CD4-positive, alpha-beta memory T cell (primary cell): ENCODE results near the gene ATP2C2. TPM values are rescaled to one million over a fixed set of nuclear protein-coding genes. Genes with fewer than 3 reads are reported as not detected.
"Not testable (repeated sequence)": the region's sequence is repeated elsewhere in the genome, so short reads cannot be mapped to it uniquely, and the experiment has no call there.

Source experiments
- CTCF ChIA-PET: fragments of 350-600 bp; sonication (Branson Sonifier 250); formaldehyde crosslinking; loops from one replicate; lab custom pipeline; 2021; ENCODE audit warnings: inconsistent platforms; ENCODE audit not compliant: partially characterized antibody; lab: Charles Lee
- POLR2A ChIA-PET: fragments of 350-600 bp; sonication (Branson Sonifier 250); formaldehyde crosslinking; loops from one replicate; lab custom pipeline; 2021; ENCODE audit not compliant: partially characterized antibody; lab: Charles Lee
- DNase-seq, 5 donors: peaks; one replicate each; pipeline versions ENCODE4 v3.0.0 to v3.0.0-alpha.2; 2020 to 2022; ENCODE audit warnings: mixed read lengths in 1 of 5
- H3K27ac ChIP-seq: one replicate; pipeline ENCODE4 v1.7.0; 2013; ENCODE audit warnings: low read depth, low read length
- H3K27me3 ChIP-seq: 2 replicates; pipeline ENCODE4 v1.7.0; 2013; ENCODE audit warnings: mild to moderate bottlenecking, low read length, moderate library complexity; ENCODE audit not compliant: insufficient read depth
- H3K36me3 ChIP-seq: 2 replicates; pipeline ENCODE4 v1.7.0; 2013; ENCODE audit warnings: mild to moderate bottlenecking, low read length, moderate library complexity; ENCODE audit not compliant: insufficient read depth
- H3K4me1 ChIP-seq: 2 replicates; pipeline ENCODE4 v1.7.0; 2013; ENCODE audit warnings: mild to moderate bottlenecking, low read length, moderate library complexity; ENCODE audit not compliant: insufficient read depth
- H3K4me3 ChIP-seq, 2 donors: one replicate each; pipeline ENCODE4 v1.7.0; 2013; ENCODE audit warnings: low read length in 2 of 2, mild to moderate bottlenecking in 1 of 2
- H3K9me3 ChIP-seq, 2 donors: one replicate each; pipeline ENCODE4 v1.7.0; 2013; ENCODE audit warnings: low read length in 2 of 2, control low read depth in 1 of 2; ENCODE audit not compliant: control insufficient read depth in 1 of 2
- H3K27ac Mint-ChIP-seq, 7 donors: one replicate each; pipeline ENCODE4 v1.8.0; 2020 to 2021; ENCODE audit warnings: mixed read lengths in 7 of 7, mild to moderate bottlenecking in 6 of 7, inconsistent platforms in 3 of 7, moderate library complexity in 3 of 7
- H3K27me3 Mint-ChIP-seq, 2 donors: one replicate each; pipeline ENCODE4 v1.8.0; 2020 to 2021; ENCODE audit warnings: mixed read lengths in 2 of 2
- H3K36me3 Mint-ChIP-seq, 2 donors: one replicate each; pipeline ENCODE4 v1.8.0; 2020 to 2021; ENCODE audit warnings: mixed read lengths in 2 of 2, inconsistent platforms in 1 of 2, mild to moderate bottlenecking in 1 of 2
- H3K4me1 Mint-ChIP-seq, 4 donors: one replicate each; pipeline ENCODE4 v1.8.0; 2020 to 2021; ENCODE audit warnings: mixed read lengths in 4 of 4, mild to moderate bottlenecking in 1 of 4
- H3K4me3 Mint-ChIP-seq, 8 donors: one replicate each; pipeline ENCODE4 v1.8.0; 2020 to 2021; ENCODE audit warnings: mixed read lengths in 8 of 8, mild to moderate bottlenecking in 7 of 8, moderate library complexity in 6 of 8, inconsistent platforms in 3 of 8
- H3K9me3 Mint-ChIP-seq, 8 donors: one replicate each; pipeline ENCODE4 v1.8.0; 2020 to 2021; ENCODE audit warnings: mixed read lengths in 8 of 8, mild to moderate bottlenecking in 5 of 8, inconsistent platforms in 3 of 8, moderate library complexity in 1 of 8
- intact Hi-C: fragments of 100-400 bp; cut with micrococcal nuclease; formaldehyde crosslinking; loops from one replicate; pipeline ENCODE4 v1.15.1; 2023
- polyA plus RNA-seq, 2 donors: library from polyadenylated mRNA; unstranded; fragments of 300-500 nt; fragmentation: Illumina TruSeq; gene quantifications; one replicate each; pipeline ENCODE4 v1.2.3, GENCODE V29; 2021
- total RNA-seq, 2 experiments: library from RNA; stranded (reverse); gene quantifications; one replicate each; pipeline ENCODE4 v1.2.3, GENCODE V29; 2021

Gene ATP2C2
- total and polyA plus RNA-seq, 4 experiments from 2014 or later, result not detected

- H3K36me3 Mint-ChIP-seq, result no peaks in the 10 kb centered on the region
- ChIA-PET POLR2A (no interaction called here), CTCF (interaction anchor here (1.5 kb wide), 1 partner anchor 13 kb away, joined by 3 read pairs; no protein-coding TSS in a partner anchor)
- no peak overlapping the region for H3K27ac Mint-ChIP-seq
- no peak overlapping the region for H3K27ac ChIP-seq
- no peaks in the 10 kb centered on the region for H3K27me3 ChIP-seq
- peaks cover 0 to 5% (median 0%) of the 10 kb centered on the region in 8 donors for H3K9me3 Mint-ChIP-seq
- H3K9me3 ChIP-seq, result no peaks in the 10 kb centered on the region
- no peaks in the 10 kb centered on the region for H3K4me1 ChIP-seq
- intact Hi-C loops, result no loop called here
- H3K27me3 Mint-ChIP-seq, result peaks cover 5 to 19% of the 10 kb centered on the region in 2 donors
- DNase-seq, result no peak
- H3K4me3 Mint-ChIP-seq, result no peak overlapping the region
- no peak overlapping the region for H3K4me3 ChIP-seq
- H3K36me3 ChIP-seq, result no peaks in the 10 kb centered on the region
- no peaks in the 10 kb centered on the region for H3K4me1 Mint-ChIP-seq
Observed at GRCh38 chr16:84448444-84448843, 80.1 kb downstream of the ATP2C2 start.

- POLR2A ChIA-PET, result no interaction called here
- Mint-ChIP-seq H3K9me3 (peaks cover 0 to 5% (median 0%) of the 10 kb centered on the region in 8 donors), H3K4me3 (no peak overlapping the region), H3K4me1 (no peaks in the 10 kb centered on the region), H3K27me3 (peaks cover 2 to 15% of the 10 kb centered on the region in 2 donors), H3K27ac (no peak overlapping the region), H3K36me3 (no peaks in the 10 kb centered on the region)
- intact Hi-C loops, result no loop called here
- no peak for DNase-seq
- CTCF ChIA-PET, result no interaction called here
- Histone ChIP-seq H3K9me3 (no peaks in the 10 kb centered on the region), H3K4me3 (no peak overlapping the region), H3K27me3 (no peaks in the 10 kb centered on the region), H3K27ac (no peak overlapping the region), H3K4me1 (no peaks in the 10 kb centered on the region), H3K36me3 (no peaks in the 10 kb centered on the region)
Observed at GRCh38 chr16:84449156-84450140, 81.1 kb downstream of the ATP2C2 start.

GRCh38 chr16:84450176-84450865 is 82.0 kb downstream of the ATP2C2 start:
- H3K36me3 ChIP-seq, result no peaks in the 10 kb centered on the region
- POLR2A ChIA-PET, result no interaction called here
- no peaks in the 10 kb centered on the region for H3K4me1 ChIP-seq
- Mint-ChIP-seq H3K27ac (no peak overlapping the region), H3K36me3 (no peaks in the 10 kb centered on the region), H3K9me3 (peaks cover 0 to 5% (median 0%) of the 10 kb centered on the region in 8 donors), H3K4me1 (no peaks in the 10 kb centered on the region), H3K4me3 (no peak overlapping the region), H3K27me3 (peaks cover 1 to 11% of the 10 kb centered on the region in 2 donors)
- no peak for DNase-seq
- H3K4me3 ChIP-seq, result no peak overlapping the region
- no peaks in the 10 kb centered on the region for H3K9me3 ChIP-seq
- intact Hi-C loops, result no loop called here
- no peaks in the 10 kb centered on the region for H3K27me3 ChIP-seq
- CTCF ChIA-PET, result no interaction called here
- no peak overlapping the region for H3K27ac ChIP-seq

GRCh38 chr16:84451010-84451676 is 82.8 kb downstream of the ATP2C2 start:
- H3K9me3 ChIP-seq, H3K4me3 ChIP-seq, POLR2A ChIA-PET, H3K9me3 Mint-ChIP-seq, H3K27ac ChIP-seq, H3K36me3 ChIP-seq, H3K36me3 Mint-ChIP-seq, H3K27me3 Mint-ChIP-seq, intact Hi-C loops, CTCF ChIA-PET, DNase-seq, H3K4me3 Mint-ChIP-seq, H3K4me1 Mint-ChIP-seq, H3K27me3 ChIP-seq, H3K4me1 ChIP-seq, H3K27ac Mint-ChIP-seq: not testable (repeated sequence)

- Histone ChIP-seq H3K27me3 (no peaks in the 10 kb centered on the region), H3K27ac (no peak overlapping the region), H3K36me3 (no peaks in the 10 kb centered on the region), H3K9me3 (no peaks in the 10 kb centered on the region), H3K4me3 (no peak overlapping the region), H3K4me1 (no peaks in the 10 kb centered on the region)
- H3K27me3 Mint-ChIP-seq, result peaks cover 0 to 3% of the 10 kb centered on the region in 2 donors
- no peak overlapping the region for H3K27ac Mint-ChIP-seq
- no peak for DNase-seq
- H3K9me3 Mint-ChIP-seq, result peaks cover 0 to 5% (median 0%) of the 10 kb centered on the region in 8 donors
- H3K36me3 Mint-ChIP-seq, result no peaks in the 10 kb centered on the region
- intact Hi-C loops, result no loop called here
- CTCF ChIA-PET, result no interaction called here
- H3K4me1 Mint-ChIP-seq, result no peaks in the 10 kb centered on the region
- POLR2A ChIA-PET, result no interaction called here
- no peak overlapping the region for H3K4me3 Mint-ChIP-seq
Observed at GRCh38 chr16:84451781-84452180, 83.4 kb downstream of the ATP2C2 start.

GRCh38 chr16:84453061-84453752 is 84.9 kb downstream of the ATP2C2 start:
- intact Hi-C loops, result no loop called here
- H3K27ac ChIP-seq, result no peak overlapping the region
- Mint-ChIP-seq H3K36me3 (no peaks in the 10 kb centered on the region), H3K4me3 (no peak overlapping the region), H3K27ac (no peak overlapping the region), H3K4me1 (no peaks in the 10 kb centered on the region), H3K27me3 (peaks cover 0 to 3% of the 10 kb centered on the region in 2 donors), H3K9me3 (peaks cover 0 to 5% (median 0%) of the 10 kb centered on the region in 8 donors)
- CTCF ChIA-PET, result no interaction called here
- no peak overlapping the region for H3K4me3 ChIP-seq
- H3K9me3 ChIP-seq, result no peaks in the 10 kb centered on the region
- POLR2A ChIA-PET, result no interaction called here
- no peak for DNase-seq
- no peaks in the 10 kb centered on the region for H3K4me1 ChIP-seq
- H3K36me3 ChIP-seq, result no peaks in the 10 kb centered on the region
- no peaks in the 10 kb centered on the region for H3K27me3 ChIP-seq
